Measurements from ENCODE around the gene PRR3. TPM values are rescaled to one million over a fixed set of nuclear protein-coding genes. Genes with fewer than 3 reads are reported as not detected.

PRR3 gene, protein sequence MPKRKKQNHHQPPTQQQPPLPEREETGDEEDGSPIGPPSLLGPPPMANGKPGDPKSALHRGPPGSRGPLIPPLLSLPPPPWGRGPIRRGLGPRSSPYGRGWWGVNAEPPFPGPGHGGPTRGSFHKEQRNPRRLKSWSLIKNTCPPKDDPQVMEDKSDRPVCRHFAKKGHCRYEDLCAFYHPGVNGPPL
- total RNA-seq: 22.8 TPM

DNA sequence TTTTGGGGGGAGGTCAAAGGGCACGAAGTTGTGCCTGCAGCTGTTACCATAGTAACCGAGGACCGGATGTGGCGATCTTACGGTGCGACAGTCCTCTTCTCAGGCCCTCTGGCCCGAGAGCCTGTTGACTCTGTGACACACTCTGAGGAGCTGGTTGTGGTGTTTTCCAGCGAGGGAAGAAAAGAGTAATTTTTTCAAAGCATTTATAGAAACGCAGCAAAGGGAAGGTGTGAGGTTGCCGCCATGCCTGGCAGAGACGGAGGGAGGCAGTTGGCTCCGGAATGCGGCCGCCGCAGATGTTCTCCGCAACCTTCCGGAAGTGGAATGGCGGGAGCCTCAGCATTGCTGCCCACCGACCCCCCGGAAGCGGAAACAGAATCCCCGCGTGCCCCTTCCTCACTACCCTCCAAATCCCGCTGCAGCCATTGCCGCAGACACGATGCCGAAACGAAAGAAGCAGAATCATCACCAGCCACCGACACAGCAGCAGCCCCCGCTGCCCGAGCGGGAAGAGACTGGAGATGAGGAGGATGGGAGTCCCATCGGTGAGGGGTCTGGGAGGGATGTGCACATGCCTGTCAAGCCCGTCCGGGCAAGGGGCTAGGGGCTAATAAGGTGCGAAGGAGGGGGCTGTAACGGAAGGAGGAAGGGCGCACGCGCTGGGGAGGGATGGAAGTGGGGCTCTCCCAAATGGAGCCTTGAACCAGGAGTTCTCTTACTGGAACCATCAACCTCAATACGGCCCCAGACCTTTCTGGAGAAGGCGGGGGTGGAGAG is at the start of gene PRR3:
PRR3 (plus strand) TSS at position 390 of the 777 bp plus-strand sequence; CDS start at position 440, 50 bp downstream.

DNA sequence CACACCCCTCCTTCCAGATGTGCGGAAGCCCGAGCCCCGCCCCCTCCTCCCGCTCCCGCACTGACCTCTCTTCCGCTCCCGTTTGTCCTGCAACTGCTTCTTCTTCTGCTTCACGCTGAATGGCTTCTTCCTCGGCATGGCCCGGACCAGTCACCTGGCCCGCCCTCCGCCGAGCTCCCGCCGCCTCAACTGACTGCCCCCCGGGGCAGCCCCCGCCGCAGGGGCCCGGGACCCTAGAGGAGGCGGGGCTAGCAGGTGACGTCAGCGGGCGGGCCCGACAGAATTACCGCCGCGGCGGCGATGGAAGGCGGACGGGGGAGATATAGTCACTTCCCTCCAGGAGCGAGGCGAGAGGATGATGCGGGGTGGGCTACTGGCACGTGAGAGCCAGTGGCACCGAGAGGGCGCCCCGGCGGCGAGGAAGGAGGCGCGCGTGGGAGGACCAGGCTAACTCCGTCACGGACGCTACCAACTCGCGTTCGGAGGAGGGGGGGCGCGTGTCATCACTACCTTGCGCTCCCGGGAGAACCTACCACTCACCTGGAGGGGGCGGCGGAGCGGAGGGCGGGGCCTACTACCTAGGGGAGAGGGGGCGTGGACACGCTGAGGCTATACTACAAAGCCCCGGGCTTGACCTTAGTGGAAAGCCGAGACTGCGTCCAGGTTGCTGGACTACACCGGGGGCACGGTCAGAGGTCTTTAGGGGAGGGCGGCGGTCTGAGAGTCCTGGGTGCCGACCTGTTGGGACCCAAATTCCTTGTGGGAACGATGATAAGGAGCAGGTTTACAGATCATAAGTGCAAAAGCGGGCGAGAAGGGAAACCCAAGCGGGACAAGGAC is 809 bp upstream of the PRR3 start, which contains the start of gene GNL1:
GNL1 (minus strand) TSS at position 424 of the 840 bp plus-strand sequence; CDS start at position 138, 286 bp downstream.

DNA sequence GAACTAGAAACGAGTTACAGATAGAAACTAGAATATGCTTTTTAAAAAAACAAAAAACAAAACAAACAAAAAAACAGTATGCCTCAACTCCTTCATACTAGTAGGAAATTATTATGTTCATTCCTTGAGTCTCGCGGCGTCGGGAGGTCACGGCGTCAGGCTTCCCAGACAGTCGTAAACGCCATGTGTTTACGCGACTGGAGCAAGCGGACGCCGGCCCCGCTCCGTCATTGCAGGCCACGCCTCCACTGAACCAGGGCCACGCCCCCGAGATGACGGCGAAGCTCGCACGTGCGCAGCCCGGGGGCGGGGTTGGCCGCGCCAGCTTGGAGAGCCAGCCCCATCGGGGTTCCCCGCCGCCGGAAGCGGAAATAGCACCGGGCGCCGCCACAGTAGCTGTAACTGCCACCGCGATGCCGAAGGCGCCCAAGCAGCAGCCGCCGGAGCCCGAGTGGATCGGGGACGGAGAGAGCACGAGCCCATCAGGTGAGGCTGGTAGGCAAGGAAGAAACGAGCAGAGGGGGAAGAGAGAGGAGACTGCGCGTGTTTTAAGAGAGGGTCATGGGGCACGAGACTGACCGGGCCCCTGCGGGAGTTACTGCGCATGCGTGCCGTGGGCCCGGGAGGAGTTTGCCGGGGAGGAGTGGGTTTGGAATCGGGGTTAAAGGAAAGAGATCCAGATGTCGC is 14.1 kb downstream of the PRR3 start, which contains the start of gene ABCF1:
ABCF1 (plus strand) TSS at position 368 of the 687 bp plus-strand sequence; CDS start at position 414, 46 bp downstream.

Small RNA genes within 50 kb of the gene (small RNA-seq; reads per million reads assigned to genes)
- 1.2 reads per million, percentile 73 among the genes with 10 or more reads in this experiment for gene MIR877 (ENCODE audit: low replicate concordance)

Other genes with a start within 250 kb of the PRR3 start
- 10.6 TPM for gene TRIM39, start 230.4 kb upstream of the PRR3 start, total RNA-seq
- 28.8 TPM for gene RPP21, start 212.1 kb upstream of the PRR3 start, total RNA-seq
- 22.2 TPM for gene HLA-E, start 67.8 kb upstream of the PRR3 start, total RNA-seq
- 48.5 TPM for gene GNL1, start 806 bp upstream of the PRR3 start, total RNA-seq
- gene ABCF1, start 14.1 kb downstream of the PRR3 start, total RNA-seq: 24.7 TPM
- 55.7 TPM for gene PPP1R10, start 59.9 kb downstream of the PRR3 start, total RNA-seq
- gene MRPS18B, start 60.5 kb downstream of the PRR3 start, total RNA-seq: 28.2 TPM
- 67.3 TPM for gene ATAT1, start 69.6 kb downstream of the PRR3 start, total RNA-seq
- 14.4 TPM for gene C6orf136, start 89.8 kb downstream of the PRR3 start, total RNA-seq
- 22.5 TPM for gene DHX16, start 115.7 kb downstream of the PRR3 start, total RNA-seq
- 37.2 TPM for gene PPP1R18, start 129.3 kb downstream of the PRR3 start, total RNA-seq
- gene NRM, start 133.7 kb downstream of the PRR3 start, total RNA-seq: 4.7 TPM
- 9.4 TPM for gene MDC1, start 160.0 kb downstream of the PRR3 start, total RNA-seq
- gene TUBB, start 163.1 kb downstream of the PRR3 start, total RNA-seq: 1,375 TPM
- 66.0 TPM for gene FLOT1, start 185.4 kb downstream of the PRR3 start, total RNA-seq
- 1.6 TPM for gene IER3, start 187.3 kb downstream of the PRR3 start, total RNA-seq